Measurements from ENCODE around the gene BDKRB1.

DNA sequence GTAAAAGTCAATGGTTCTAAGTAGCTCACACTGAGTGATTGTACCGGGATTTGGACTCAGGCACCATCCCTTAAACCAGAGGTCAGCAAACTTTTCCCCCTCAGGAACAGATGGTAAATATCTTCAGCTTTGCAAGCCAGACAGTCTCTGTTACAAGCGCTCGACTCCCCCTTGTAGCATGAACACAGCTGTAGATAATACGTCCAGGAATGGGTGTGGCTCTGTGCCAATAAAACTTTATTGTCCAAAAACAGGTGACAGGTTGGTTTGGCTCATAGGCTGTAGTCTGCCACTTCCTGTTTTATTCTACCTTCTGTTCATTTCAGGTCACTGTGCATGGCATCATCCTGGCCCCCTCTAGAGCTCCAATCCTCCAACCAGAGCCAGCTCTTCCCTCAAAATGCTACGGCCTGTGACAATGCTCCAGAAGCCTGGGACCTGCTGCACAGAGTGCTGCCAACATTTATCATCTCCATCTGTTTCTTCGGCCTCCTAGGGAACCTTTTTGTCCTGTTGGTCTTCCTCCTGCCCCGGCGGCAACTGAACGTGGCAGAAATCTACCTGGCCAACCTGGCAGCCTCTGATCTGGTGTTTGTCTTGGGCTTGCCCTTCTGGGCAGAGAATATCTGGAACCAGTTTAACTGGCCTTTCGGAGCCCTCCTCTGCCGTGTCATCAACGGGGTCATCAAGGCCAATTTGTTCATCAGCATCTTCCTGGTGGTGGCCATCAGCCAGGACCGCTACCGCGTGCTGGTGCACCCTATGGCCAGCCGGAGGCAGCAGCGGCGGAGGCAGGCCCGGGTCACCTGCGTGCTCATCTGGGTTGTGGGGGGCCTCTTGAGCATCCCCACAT is 7.6 kb downstream of the BDKRB1 start:
- TF ChIP-seq BHLHE40 (IDR thresholded peaks at IDR 0.05; ENCODE audit: low read depth, low read length) (no peak), MYC (IDR thresholded peaks at IDR 0.05; ENCODE audit: borderline replicate concordance, low read length) (no peak), RAD21 (conservative IDR thresholded peaks at IDR 0.05 in 1 of 2, IDR thresholded peaks at IDR 0.05 in 1 of 2) (no peak), FOXS1 (CRISPR knock-in tag; IDR thresholded peaks at IDR 0.05) (no peak), EP300 (IDR thresholded peaks at IDR 0.05) (no peak), CHD2 (IDR thresholded peaks at IDR 0.05; ENCODE audit: low read length, partially characterized antibody) (no peak), ZNF302 (CRISPR knock-in tag; IDR thresholded peaks at IDR 0.05) (no peak), CBX2 (IDR thresholded peaks at IDR 0.05; ENCODE audit: borderline replicate concordance, low read depth) (no peak), POLR2A (IDR thresholded peaks at IDR 0.05; ENCODE audit: low read length) (no peak)
- TF ChIP-seq, protein P1, sequence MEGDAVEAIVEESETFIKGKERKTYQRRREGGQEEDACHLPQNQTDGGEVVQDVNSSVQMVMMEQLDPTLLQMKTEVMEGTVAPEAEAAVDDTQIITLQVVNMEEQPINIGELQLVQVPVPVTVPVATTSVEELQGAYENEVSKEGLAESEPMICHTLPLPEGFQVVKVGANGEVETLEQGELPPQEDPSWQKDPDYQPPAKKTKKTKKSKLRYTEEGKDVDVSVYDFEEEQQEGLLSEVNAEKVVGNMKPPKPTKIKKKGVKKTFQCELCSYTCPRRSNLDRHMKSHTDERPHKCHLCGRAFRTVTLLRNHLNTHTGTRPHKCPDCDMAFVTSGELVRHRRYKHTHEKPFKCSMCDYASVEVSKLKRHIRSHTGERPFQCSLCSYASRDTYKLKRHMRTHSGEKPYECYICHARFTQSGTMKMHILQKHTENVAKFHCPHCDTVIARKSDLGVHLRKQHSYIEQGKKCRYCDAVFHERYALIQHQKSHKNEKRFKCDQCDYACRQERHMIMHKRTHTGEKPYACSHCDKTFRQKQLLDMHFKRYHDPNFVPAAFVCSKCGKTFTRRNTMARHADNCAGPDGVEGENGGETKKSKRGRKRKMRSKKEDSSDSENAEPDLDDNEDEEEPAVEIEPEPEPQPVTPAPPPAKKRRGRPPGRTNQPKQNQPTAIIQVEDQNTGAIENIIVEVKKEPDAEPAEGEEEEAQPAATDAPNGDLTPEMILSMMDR (IDR thresholded peaks at IDR 0.05): no peak
- TF ChIP-seq, protein P2, sequence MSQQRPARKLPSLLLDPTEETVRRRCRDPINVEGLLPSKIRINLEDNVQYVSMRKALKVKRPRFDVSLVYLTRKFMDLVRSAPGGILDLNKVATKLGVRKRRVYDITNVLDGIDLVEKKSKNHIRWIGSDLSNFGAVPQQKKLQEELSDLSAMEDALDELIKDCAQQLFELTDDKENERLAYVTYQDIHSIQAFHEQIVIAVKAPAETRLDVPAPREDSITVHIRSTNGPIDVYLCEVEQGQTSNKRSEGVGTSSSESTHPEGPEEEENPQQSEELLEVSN (IDR thresholded peaks at IDR 0.05; ENCODE audit: borderline replicate concordance, low read depth): no peak
- TF ChIP-seq, protein P3, sequence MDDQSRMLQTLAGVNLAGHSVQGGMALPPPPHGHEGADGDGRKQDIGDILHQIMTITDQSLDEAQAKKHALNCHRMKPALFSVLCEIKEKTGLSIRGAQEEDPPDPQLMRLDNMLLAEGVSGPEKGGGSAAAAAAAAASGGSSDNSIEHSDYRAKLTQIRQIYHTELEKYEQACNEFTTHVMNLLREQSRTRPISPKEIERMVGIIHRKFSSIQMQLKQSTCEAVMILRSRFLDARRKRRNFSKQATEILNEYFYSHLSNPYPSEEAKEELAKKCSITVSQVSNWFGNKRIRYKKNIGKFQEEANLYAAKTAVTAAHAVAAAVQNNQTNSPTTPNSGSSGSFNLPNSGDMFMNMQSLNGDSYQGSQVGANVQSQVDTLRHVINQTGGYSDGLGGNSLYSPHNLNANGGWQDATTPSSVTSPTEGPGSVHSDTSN (IDR thresholded peaks at IDR 0.05): no peak
